GM18867 (cell line): Measurements from ENCODE around the gene CSE1L.
"Not testable (repeated sequence)": the region's sequence is repeated elsewhere in the genome, so short reads cannot be mapped to it uniquely, and the experiment has no call there.

Experiments used
- ATAC-seq: cut with Tn5 transposase; IDR thresholded peaks from one replicate; pipeline ENCODE4 v1.9.1; 2021; ENCODE audit warnings: mild to moderate bottlenecking, moderate library complexity; ENCODE audit not compliant: unreplicated experiment

The CSE1L gene

GRCh38 chr20:49046087-49046900 is at the start of gene CSE1L:
TSS of gene CSE1L (plus strand) at chr20:49046312. CDS start at chr20:49058464, 12,152 bp downstream.
- ATAC-seq = peak; percentile 84

- no peak for ATAC-seq
Measured at GRCh38 chr20:48999890-49000870, 45.9 kb upstream of the CSE1L start.

GRCh38 chr20:49001741-49002140 is 44.4 kb upstream of the CSE1L start:
- ATAC-seq = no peak

GRCh38 chr20:49006446-49006980 is 39.6 kb upstream of the CSE1L start:
- no peak for ATAC-seq

- no peak for ATAC-seq
Measured at GRCh38 chr20:49009899-49010631, 36.0 kb upstream of the CSE1L start.

- ATAC-seq = no peak
Measured at GRCh38 chr20:49024220-49024619, 21.9 kb upstream of the CSE1L start.

GRCh38 chr20:49028177-49028576 is 17.9 kb upstream of the CSE1L start:
- not testable (repeated sequence) for ATAC-seq

- no peak for ATAC-seq
Measured at GRCh38 chr20:49028684-49029083, 17.4 kb upstream of the CSE1L start.

GRCh38 chr20:49029203-49029602 is 16.9 kb upstream of the CSE1L start:
- no peak for ATAC-seq

GRCh38 chr20:49030954-49031619 is 15.0 kb upstream of the CSE1L start:
- no peak for ATAC-seq

- no peak for ATAC-seq
Measured at GRCh38 chr20:49032455-49032854, 13.7 kb upstream of the CSE1L start.

GRCh38 chr20:49034070-49034732 is 11.9 kb upstream of the CSE1L start:
- no peak for ATAC-seq

GRCh38 chr20:49037962-49038387 is 8.1 kb upstream of the CSE1L start:
- no peak for ATAC-seq

GRCh38 chr20:49039854-49040253 is 6.3 kb upstream of the CSE1L start:
- no peak for ATAC-seq

GRCh38 chr20:49043000-49043399 is 3.1 kb upstream of the CSE1L start:
- ATAC-seq = no peak

GRCh38 chr20:49045440-49046086 is 549 bp upstream of the CSE1L start:
- no peak for ATAC-seq

- no peak for ATAC-seq
Measured at GRCh38 chr20:49052334-49052733, 6.2 kb downstream of the CSE1L start.

GRCh38 chr20:49054056-49054643 is 8.0 kb downstream of the CSE1L start:
- peak; percentile 62 for ATAC-seq

- ATAC-seq = no peak
Measured at GRCh38 chr20:49063279-49063678, 17.2 kb downstream of the CSE1L start.
